Neutrophil (primary cell): ENCODE results near the gene TYW1.
"Not testable (repeated sequence)": the region's sequence is repeated elsewhere in the genome, so short reads cannot be mapped to it uniquely, and the experiment has no call there.

Experiments used
- H3K27ac ChIP-seq: fragments of 200-600 bp; sonication (generic); 2 replicates; pipeline ENCODE4 v1.5.1; 2016; ENCODE audit warnings: mild to moderate bottlenecking, moderate library complexity
- H3K27me3 ChIP-seq: fragments of 200-600 bp; sonication (generic); 2 replicates; pipeline ENCODE4 v1.6.0; 2016; ENCODE audit warnings: mild to moderate bottlenecking
- H3K36me3 ChIP-seq: fragments of 200-600 bp; sonication (generic); 2 replicates; pipeline ENCODE4 v1.5.1; 2017
- H3K4me1 ChIP-seq, 2 experiments: fragments of 200-600 bp in 1 of 2; sonication (generic) in 1 of 2; 1 replicate in 1 of 2; 2 replicates in 1 of 2; pipeline versions ENCODE4 v1.5.1 to v1.6.1; 2013 to 2016; ENCODE audit warnings: low read depth in 1 of 2, low read length in 1 of 2, mild to moderate bottlenecking in 1 of 2, moderate library complexity in 1 of 2; ENCODE audit not compliant: control insufficient read depth in 1 of 2, insufficient read depth in 1 of 2
- H3K4me3 ChIP-seq, 2 experiments: fragments of 200-600 bp in 1 of 2; sonication (generic) in 1 of 2; 1 replicate in 1 of 2; 2 replicates in 1 of 2; pipeline ENCODE4 v1.5.1; 2013 to 2016; ENCODE audit warnings: low read depth in 1 of 2, low read length in 1 of 2, mild to moderate bottlenecking in 1 of 2, moderate library complexity in 1 of 2
- H3K9me3 ChIP-seq: fragments of 200-600 bp; sonication (generic); 2 replicates; pipeline ENCODE4 v1.5.1; 2016
- TF ChIP-seq, protein P1 (sequence below): fragments of 200-600 bp; sonication (generic); IDR thresholded peaks from 2 replicates; pipeline ENCODE4 v1.5.1; 2016; ENCODE audit warnings: antibody characterized with exemption

Gene TYW1

DNA sequence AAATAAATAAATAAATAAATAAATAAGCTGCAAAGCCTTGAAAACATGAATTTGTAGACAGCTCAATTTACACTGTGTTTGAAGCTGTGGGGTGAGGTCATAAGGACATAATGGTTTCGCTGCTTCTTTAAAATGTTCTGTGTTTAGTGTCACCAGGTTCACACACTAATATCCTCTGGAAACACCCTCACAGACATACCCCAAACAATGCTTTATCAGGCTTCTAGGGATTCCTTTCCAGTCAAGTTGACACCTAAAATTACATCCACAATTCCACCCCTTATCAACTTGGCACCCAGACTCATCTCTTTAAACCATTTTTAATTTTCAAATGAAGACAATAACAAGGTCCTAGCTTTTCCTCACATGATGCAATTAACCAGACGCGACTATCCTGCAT is 7.1 kb upstream of the TYW1 start:
- H3K4me1 ChIP-seq, H3K27me3 ChIP-seq, H3K9me3 ChIP-seq, H3K27ac ChIP-seq, H3K4me3 ChIP-seq: not testable (repeated sequence)
- H3K36me3 ChIP-seq: peaks cover 43% of the 10 kb centered on the region

DNA sequence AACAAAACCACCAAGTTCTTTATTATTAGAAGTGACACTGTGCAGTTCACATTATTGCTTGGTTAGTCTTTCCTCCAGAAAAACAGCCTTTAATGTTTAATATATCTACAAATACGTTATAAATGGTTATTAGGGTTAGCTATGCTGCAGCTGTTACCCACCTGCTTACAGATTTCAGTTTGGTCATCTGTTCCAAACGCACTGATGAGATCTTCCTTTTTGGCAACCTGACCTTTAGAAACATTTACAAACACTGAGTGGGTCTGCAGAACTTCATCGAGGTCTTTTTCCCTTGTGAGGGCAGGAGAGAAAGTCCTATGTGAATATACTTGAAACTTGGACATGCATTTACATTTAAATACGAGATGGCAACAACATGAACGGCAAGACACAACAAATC is 2.6 kb upstream of the TYW1 start:
- not testable (repeated sequence) for H3K9me3 ChIP-seq, H3K27me3 ChIP-seq, H3K4me3 ChIP-seq
- Histone ChIP-seq H3K4me1 (peaks cover 16 to 20% of the 10 kb centered on the region in 2 experiments), H3K36me3 (peaks cover 23% of the 10 kb centered on the region), H3K27ac (peak overlapping the region; percentile 94)

DNA sequence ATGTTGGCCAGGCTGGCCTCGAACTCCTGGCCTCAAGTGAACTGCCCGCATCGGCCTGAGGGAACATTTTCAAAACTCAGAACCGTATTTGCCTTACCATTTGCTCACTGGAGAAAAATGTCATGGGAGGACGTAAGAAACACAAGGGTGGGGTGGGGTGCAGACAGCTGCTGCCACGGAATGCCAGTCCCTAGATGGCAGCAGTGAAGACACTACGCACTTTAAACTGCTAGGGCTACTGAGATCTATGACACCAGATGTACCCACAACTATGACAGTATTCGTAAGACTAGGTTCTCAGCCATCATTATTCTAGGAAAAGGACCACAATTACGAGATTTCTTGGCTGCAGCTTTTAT is 2.0 kb upstream of the TYW1 start:
- H3K36me3 ChIP-seq: peaks cover 18% of the 10 kb centered on the region
- not testable (repeated sequence) for H3K27me3 ChIP-seq, H3K9me3 ChIP-seq
- H3K4me1 ChIP-seq: peaks cover 16 to 20% of the 10 kb centered on the region in 2 experiments
- peak overlapping the region; percentile 78 to 90 for H3K4me3 ChIP-seq
- peak overlapping the region; percentile 94 for H3K27ac ChIP-seq

DNA sequence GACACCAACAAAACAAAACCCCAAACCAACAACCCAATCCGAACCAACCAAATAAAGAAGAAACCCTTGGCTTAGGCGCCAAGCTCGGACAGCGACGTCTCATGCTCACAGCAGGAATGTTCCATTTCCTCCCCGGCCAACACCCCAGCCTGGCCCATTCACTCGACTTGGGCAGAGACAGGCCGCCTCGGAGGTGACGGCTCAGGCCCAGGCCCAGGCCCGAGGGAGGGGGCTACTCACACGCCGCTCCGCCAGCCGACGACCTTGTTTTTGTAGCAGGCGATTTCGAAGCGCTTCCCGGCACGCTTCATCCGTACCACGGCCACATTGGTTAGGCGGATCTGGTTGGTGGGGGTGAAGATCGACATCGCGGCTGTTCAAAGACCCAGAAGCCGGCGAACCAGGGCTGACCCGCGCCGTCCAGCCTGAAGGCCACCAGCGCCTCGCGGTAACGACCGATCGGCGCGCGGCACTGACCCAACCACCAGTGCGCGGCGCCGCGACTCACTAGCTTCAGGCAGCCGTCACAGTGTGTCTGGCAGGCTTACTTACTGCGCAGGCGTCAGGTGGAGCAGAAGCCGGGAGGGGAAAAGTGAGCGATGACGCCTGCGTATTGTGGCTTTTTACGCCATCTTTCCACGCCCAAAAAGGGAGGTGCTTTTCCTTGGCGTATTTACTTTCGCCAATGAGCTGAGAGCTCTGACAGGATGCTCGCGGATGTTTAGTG is 1.4 kb upstream of the TYW1 start, which contains the start of gene SBDS:
Gene SBDS (minus strand): TSS at position 537 of the 727 bp plus-strand sequence. CDS start 169 bp downstream, at position 368.
- Histone ChIP-seq H3K4me3 (peak within 1 kb of the TSS; percentile 78 to 90), H3K36me3 (peaks cover 15% of the 10 kb centered on the region), H3K27ac (peak within 1 kb of the TSS; percentile 94), H3K4me1 (peaks cover 16 to 20% of the 10 kb centered on the region in 2 experiments)
- H3K27me3 ChIP-seq, H3K9me3 ChIP-seq: not testable (repeated sequence)

DNA sequence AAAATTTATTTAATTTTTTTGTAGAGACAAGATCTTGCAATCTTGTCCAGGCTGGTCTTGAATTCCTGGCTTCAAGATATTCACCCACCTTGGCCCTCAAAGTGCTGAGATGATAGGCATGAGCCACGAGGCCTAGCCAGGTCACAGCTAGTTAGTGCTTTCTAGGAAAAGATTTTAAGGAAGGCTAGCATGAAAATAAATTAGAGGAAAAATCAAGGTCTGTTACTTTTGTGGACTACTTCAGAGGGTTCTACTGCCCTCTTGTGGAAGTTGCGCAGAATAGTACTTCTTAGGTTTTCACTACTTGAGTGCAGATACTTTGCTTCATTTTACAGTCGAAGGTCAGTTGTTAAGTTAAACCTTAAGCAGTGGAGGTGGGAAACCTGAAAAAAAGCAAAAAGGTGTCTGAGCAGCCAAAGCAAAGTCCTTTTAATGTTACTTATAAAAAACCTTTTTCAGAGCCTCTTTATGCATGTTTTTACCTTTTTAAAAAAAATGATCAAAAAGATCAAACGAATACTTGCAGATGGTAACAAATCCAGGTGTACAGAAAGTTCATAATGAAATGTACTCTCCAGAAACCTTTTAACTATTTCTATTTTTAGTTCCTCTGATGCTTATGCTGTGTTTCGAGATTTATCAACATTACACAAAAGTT is 4.1 kb downstream of the TYW1 start:
- H3K4me1 ChIP-seq, H3K27me3 ChIP-seq, H3K4me3 ChIP-seq, H3K27ac ChIP-seq, H3K9me3 ChIP-seq, H3K36me3 ChIP-seq: not testable (repeated sequence)
- TF ChIP-seq, protein P1, sequence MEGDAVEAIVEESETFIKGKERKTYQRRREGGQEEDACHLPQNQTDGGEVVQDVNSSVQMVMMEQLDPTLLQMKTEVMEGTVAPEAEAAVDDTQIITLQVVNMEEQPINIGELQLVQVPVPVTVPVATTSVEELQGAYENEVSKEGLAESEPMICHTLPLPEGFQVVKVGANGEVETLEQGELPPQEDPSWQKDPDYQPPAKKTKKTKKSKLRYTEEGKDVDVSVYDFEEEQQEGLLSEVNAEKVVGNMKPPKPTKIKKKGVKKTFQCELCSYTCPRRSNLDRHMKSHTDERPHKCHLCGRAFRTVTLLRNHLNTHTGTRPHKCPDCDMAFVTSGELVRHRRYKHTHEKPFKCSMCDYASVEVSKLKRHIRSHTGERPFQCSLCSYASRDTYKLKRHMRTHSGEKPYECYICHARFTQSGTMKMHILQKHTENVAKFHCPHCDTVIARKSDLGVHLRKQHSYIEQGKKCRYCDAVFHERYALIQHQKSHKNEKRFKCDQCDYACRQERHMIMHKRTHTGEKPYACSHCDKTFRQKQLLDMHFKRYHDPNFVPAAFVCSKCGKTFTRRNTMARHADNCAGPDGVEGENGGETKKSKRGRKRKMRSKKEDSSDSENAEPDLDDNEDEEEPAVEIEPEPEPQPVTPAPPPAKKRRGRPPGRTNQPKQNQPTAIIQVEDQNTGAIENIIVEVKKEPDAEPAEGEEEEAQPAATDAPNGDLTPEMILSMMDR: peak; percentile 48

DNA sequence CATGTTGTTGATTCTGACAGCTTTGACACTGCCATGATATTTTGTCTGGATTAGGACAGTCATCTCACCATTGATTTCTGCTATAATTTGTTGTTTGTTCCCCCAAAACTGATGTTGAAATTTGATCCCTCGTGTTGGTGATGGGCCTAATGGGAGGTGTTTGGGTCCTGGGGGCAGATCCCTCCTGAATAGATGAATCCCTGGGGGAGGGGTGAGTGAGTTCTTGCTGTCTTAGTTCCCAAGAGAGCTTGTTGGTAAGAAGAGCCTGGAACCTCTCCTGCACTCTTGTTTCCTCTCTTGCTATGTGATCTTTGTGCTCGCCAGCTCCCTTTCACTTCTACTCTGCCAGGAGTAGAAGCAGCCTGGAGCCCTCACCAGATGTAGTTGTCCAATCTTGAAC is 7.5 kb downstream of the TYW1 start:
- H3K4me1 ChIP-seq, H3K9me3 ChIP-seq, H3K27ac ChIP-seq, H3K4me3 ChIP-seq, H3K27me3 ChIP-seq, H3K36me3 ChIP-seq: not testable (repeated sequence)

DNA sequence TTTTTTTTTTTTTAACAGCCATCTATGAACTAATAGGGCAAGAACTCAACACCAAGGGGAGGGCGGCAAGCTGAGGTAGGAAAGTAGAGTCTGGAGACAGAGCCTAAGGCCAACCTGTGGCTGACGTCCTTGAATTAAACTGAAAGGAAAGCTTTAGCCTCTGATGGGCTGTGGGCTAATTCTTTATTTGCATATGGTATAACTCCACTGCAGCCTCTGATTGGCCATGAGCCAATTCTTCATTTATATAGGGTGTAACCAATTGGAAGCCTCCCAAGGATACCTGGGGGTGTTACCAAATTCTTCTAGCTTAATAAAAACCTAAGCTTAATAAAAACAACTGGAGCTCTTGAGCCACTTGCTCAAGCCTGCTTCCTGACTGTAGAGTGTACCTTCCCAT is 10.3 kb downstream of the TYW1 start:
- TF ChIP-seq, protein P1: no peak
- Histone ChIP-seq H3K9me3 (no peaks in the 10 kb centered on the region), H3K36me3 (peaks cover 10% of the 10 kb centered on the region), H3K27me3 (no peaks in the 10 kb centered on the region), H3K27ac (no peak overlapping the region), H3K4me3 (no peak overlapping the region), H3K4me1 (no peaks in the 10 kb centered on the region)

DNA sequence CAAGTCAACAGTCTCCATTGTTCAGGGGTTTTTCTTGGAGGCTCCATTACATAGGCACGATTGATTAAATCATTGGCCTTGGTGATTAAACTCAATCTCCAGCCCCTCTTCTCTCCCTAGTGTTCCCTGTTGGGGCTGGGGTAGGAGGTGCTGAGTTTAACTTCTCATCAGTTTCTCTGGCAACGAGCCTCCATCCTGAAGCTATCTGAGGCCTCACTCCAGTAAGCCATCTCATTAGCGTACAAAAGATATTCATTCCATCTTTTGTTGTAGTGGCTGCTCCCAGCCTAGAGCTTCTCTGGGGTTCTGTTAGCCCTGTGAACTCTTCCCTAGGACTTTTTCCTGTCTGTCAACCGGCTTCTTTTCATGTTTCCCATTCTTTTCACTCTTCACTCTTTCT is 11.6 kb downstream of the TYW1 start:
- no peaks in the 10 kb centered on the region for H3K4me1 ChIP-seq
- H3K9me3 ChIP-seq: no peaks in the 10 kb centered on the region
- no peak overlapping the region for H3K27ac ChIP-seq
- TF ChIP-seq, protein P1: no peak
- peaks cover 10% of the 10 kb centered on the region for H3K36me3 ChIP-seq
- no peaks in the 10 kb centered on the region for H3K27me3 ChIP-seq
- H3K4me3 ChIP-seq: no peak overlapping the region

DNA sequence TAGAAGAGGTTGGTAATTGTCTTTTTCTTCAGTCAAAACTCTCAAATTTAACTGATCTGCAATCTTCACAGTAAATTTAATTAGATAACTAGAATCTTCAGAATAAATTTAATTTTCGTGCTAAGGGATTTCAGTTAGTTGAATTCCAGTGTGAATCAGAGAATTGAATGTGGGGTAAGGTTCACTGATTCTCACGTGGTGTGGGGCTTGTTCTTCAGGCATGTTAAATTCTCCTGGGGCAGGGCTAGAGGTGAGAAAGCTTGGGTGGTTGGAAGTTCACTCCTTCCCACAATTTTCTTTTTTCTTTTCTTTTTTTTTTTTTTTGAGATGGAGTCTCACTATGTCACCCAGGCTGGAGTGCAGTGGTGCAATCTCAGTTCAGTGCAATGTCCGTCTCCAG is 13.0 kb downstream of the TYW1 start:
- H3K4me1 ChIP-seq, H3K9me3 ChIP-seq, H3K27ac ChIP-seq, H3K27me3 ChIP-seq, H3K4me3 ChIP-seq: not testable (repeated sequence)
- peaks cover 10% of the 10 kb centered on the region for H3K36me3 ChIP-seq

DNA sequence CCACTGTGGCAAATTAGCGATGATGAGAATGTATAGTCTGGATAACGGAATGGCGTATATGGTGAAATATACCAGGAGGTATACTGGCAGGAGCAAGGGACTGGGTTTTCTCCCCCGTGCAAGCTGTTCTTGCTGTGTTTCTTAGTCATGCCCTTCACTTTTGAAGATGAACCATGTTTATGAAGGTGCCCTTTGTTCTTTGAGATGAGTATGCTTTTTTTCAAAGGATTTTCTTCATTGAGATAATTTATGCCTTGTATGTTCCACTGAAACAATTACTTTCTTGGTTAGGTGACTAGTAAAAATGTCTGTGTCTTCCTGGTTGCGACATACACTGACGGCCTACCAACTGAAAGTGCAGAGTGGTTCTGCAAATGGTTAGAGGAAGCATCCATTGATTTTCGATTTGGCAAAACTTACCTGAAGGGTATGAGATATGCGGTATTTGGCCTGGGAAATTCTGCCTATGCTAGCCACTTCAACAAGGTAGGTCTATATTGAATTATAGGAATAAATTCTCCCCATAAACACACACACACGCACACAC is 17.5 kb downstream of the TYW1 start:
- not testable (repeated sequence) for H3K27me3 ChIP-seq, H3K4me3 ChIP-seq, H3K36me3 ChIP-seq, H3K9me3 ChIP-seq
- Histone ChIP-seq H3K4me1 (peaks cover 16 to 30% of the 10 kb centered on the region in 2 experiments), H3K27ac (peak overlapping the region; percentile 79)
